NOMO-1 treated with DMSO at 0.1 percent for 48 hours (cell line): Measurements from ENCODE around the gene TMEM184B.

Experiments used
- DNase-seq: peaks from one replicate; lab custom pipeline; 2025; ENCODE audit not compliant: unreplicated experiment; lab: John Stamatoyannopoulos, UW

The TMEM184B gene

GRCh38 chr22:38207898-38208432, 64.8 kb downstream of the TMEM184B start:
- no peak for DNase-seq

- no peak for DNase-seq
These were observed 67.3 kb downstream of the TMEM184B start for GRCh38 chr22:38205261-38206128.

GRCh38 chr22:38204784-38205183, 68.0 kb downstream of the TMEM184B start:
- DNase-seq, result peak; percentile 40

GRCh38 chr22:38203855-38204514, 68.8 kb downstream of the TMEM184B start:
- DNase-seq, result no peak

DNA sequence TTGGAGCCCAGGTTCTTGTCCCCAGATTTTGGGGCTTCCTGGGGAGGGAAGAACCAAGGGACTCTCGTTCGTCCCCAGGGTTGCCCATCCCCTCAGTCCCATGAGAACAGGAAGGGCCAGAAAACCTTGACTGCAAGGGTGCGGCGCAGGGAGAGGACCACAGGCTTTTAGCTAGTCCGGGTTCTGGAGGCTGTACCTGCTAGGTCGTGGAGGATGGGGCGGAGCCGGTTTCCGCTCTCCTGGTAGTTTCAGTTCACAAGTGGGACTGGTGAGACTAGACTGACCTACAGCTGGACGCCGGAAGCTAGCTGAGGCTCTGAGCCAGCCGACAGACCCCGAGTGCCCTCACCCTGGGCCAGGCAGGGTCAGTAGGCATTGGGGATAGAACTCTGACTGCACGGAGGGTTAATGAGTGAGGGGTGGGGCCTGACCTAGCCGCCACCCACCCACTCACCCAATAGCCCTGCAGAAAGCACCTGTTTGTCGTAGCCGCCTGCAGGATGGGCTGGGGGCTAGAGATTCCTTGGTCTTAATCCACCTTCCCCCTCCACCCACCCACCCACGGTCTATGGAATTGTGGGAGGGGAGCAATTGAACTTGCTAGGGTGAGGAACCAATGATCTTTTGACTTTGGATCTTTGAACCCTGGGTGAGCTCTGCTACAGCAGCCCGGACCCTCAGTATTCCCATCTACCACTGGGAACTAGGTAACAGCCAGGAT, 69.6 kb downstream of the TMEM184B start:
- no peak for DNase-seq

DNA sequence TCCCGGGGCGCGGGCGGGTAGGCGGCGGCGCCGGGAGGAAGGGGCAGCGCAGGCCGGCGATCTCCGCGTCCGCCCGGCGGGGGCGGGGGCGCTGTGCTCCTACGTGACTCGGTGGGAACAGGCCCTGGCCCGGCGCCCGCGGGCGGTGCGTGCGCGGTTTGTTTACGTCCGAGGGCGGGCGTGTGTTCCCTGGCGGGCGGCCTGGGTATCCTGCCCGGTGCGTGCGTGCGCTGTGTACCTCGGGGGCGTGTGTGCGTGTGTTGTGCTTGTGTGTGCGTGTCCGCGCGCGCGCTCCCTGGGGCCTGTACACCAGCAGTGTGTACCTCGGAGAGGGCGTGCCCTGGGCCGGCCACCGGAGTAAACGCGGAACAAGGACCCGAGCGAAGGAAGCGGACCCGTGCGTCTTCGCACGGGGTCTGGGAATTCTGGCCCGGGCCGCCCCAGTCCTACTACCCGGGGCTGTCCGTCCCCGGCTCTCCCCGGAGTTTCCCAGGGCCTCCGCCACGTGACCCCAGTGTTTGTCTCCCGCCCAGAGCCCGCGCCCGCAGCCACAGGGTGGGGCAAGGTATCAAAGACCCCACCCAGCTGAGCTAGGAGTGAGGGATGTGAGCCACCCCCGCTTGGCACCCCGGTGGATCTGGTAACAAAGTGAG, 70.2 kb downstream of the TMEM184B start:
- DNase-seq, result no peak

DNA sequence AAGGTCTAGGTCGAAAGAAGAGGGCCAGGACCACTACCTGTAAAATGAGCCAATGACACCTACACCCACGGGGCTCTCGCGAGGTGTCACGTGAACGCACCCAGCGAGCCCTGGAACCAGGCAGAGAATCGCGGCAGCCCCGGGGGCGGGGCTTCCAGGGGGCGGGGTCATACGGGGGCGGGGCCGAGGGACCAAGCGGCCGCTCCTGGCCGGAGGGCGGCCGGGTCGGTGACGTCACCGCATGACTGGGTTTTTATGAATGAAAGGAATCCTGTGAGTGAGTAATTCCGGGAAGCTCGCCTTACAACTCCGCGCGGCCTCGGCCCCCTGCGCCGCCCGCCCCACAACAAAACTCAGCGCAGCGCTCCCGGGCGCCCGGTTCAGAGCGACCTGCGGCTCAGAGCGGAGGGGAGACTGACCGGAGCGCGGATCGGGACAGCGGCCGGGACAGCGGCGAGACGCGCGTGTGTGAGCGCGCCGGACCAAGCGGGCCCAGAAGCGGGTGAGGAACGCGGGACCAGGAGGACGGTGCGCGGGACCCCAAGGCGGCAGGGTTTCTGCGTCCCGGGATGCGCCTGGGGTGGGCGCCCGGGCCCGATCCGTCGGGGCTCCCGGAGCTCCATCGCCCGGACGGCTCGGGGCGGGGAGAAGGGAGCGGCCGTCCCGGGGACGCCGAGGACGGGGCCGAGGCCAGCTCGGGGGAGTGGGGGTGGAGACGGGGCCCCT, 70.9 kb downstream of the TMEM184B start, which contains the start of gene MAFF:
Gene MAFF (plus strand): TSS at position 284 of the 726 bp plus-strand sequence. CDS start 11,860 bp downstream, outside the sequence.
- DNase-seq, result peak; percentile 81

- no peak for DNase-seq
These were observed 71.5 kb downstream of the TMEM184B start for GRCh38 chr22:38201371-38201710.

DNA sequence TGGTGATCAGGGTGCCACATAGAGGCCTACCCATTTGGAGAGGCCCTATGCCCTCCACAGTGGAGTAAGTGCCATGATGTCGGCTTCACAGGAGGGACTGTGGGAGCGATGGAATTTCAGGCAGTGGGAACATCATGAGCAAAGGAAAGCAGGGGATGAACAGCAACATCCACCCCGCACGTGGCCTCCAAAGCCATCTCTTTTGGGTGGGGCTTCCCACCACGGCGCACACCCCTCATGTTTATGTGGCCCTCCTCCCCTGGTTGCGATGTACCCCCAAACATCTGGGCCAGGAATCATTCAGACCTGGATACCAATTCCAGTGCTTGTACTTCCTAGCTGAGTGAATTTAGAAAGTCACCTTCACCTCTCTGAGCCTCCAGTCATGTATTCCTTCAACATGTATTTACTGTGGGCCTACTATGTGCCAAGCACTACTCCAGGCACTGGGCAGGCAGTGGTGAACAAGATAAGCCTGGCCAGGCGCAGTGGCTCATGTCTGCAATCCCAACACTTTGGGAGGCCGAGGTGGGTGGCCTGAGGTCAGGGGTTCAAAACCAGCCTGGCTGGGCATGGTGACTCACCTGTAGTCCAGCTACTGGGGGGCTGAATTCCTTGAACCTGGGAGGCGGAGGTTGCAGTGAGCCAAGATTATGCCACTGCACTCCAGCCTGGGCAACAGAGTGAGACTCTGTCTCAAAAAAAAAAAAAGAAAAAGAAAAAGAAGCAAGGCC, 72.8 kb downstream of the TMEM184B start:
- DNase-seq, result no peak

- DNase-seq, result no peak
These were observed 75.9 kb downstream of the TMEM184B start for GRCh38 chr22:38196791-38197419.

DNA sequence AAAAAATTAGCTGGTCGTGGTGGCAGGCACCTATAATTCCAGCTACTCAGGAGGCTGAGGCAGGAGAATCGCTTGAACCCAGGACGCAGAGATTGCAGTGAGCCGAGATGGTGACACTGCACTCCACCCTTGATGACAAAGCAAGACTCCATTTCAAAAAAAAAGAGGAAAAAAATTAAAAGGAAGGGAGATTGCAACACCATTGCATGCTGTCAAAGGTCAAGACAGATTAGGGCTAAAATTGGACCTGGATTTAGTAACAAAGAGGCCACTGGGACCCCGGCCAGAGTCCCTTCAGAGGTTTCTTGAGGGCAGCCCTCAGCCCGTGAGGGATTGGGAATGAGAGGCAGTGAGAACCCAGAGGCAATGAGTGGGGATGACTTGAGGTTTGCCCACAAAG, 79.2 kb downstream of the TMEM184B start:
- peak; percentile 83 for DNase-seq

DNA sequence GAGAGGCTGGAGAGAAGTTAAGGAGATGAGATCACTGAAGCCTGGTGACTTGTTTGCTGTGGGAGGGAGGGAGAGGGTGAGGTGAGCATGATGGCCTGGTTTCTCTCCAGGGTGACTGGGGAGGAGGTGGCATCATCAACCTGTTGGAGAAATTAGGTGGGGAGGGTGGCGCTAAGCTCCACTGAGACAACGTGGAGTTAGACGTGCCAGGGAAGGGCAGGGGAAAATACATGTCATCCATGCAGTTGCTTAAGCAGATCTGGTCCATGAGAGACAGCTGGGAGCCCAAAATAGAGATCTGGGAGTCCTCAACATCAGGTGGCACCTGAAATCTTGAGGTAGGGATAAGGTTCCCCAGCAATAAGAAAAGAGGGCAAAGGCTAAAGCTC, 80.3 kb downstream of the TMEM184B start:
- DNase-seq, result no peak

DNA sequence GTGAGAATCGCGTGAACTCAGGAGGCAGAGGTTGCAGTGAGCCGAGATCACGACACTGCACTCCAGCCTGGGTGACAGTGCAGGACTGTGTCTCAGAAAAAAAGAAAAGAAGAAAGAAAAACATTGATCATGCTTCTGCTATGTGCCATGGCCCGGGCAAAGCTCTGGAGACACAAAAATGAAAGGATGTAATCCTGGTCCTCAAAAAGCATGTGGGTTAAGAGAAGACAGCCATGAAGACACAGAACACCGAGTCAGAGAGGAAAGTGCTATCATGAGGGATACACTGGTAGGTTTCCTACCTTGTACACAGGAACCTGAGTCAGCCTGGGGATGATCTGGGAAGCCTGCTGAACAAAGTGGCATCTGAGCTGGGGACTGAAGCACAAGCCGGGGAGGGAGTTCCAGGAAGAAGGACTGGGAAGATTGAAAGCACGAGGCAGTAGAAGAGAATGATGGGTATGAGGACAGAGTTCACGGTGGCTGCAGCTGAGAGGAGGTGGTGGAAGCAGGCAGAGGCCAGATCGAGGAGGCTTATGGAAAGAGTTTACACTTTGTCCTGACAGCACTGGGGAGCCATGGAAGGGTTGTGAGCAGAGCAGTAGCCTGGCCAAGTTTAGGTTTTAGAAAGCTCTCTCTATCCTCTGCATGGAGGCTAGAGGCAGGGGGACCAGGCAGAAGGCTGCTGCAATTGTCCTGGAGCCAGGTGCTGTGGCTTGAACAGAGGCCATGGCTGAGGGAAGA, 80.9 kb downstream of the TMEM184B start:
- no peak for DNase-seq

- DNase-seq, result no peak
These were observed 81.8 kb downstream of the TMEM184B start for GRCh38 chr22:38191055-38191454.

- no peak for DNase-seq
These were observed 82.2 kb downstream of the TMEM184B start for GRCh38 chr22:38190581-38190980.

DNA sequence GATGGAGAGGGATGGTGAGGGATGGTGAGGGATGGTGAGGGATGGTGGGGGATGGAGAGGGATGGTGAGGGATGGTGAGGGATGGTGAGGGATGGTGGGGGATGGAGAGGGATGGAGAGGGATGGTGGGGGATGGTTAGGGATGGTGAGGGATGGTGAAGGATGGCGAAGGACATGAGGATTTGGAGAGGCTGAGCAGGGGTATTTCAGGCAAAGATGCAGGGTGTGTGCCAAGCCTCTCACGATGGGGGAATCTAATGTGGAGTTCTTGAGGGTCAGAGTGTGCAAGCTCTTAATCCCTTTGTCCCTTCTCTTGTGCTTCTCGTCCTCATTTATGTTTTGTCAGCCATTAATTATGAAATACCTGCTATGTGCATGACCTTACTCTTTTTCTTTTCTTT, 83.7 kb downstream of the TMEM184B start:
- DNase-seq, result no peak

DNA sequence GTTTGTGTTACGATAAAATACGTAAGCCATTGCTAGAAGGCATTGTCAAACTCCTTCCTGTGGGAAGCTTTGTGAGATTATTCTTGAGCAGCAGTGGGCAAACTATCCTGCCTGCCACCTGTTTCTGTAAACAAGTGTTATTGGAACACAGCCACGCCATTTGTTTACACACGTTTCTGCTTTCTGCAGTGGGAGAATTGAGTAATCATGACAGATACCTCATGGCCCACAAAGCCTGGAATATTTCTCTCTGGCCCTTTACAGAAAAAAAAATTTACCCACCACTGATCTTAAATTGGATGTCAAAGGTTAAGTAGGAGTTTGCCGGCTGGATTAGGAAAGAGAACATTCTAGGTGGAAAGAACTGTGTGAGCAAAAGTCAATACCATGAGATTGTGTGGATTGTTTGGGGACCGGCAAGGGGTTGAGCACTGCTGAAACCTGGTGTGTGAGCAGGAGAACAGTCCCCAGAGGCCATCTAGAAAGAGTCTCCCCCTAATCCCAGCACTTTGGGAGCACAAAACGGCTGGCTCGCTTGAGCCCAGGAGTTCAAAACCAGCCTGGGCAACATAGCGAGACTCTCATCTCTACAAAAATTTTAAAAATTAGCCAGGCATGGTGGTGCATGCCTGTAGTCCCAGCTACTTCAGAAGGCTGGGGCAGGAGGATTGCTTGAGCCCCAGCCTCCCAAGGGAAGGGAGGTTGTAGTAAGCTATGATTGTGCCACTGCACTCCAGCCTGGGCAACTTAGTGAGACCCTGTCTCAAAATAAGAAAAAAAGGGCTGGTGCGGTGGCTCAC, 85.2 kb downstream of the TMEM184B start:
- DNase-seq, result no peak

GRCh38 chr22:38186429-38186828, 86.4 kb downstream of the TMEM184B start:
- DNase-seq, result no peak
